ENCODE data around the gene TAS2R3. TPM values are rescaled to one million over a fixed set of nuclear protein-coding genes. Genes with fewer than 3 reads are reported as not detected.
"Not testable (repeated sequence)": the region's sequence is repeated elsewhere in the genome, so short reads cannot be mapped to it uniquely, and the experiment has no call there.

The TAS2R3 gene
- total and polyA plus RNA-seq, 2 of the 13 experiments (the other 11 are each of a cell fraction or from before 2014, with no cell fraction given) = 0.74 to 1.1 TPM

DNA sequence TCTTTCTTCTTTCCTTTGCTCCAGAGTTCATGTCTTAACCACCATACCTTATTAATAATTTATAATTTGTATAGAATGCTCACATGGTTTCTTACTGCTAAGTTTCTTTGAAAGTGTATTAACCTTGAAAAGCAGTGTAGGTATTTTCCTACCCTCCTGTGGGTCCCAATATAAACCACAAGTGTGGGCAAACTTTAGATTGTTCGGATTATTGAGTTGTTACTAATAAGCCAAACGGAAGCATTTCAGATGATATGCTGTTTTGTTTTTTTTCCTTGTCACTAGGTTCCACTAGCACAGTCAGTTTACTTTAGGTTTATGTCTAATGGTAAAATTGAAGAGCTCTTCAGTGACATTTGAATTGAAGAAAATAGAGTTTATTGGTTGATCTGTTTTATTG is 15.5 kb upstream of the TAS2R3 start:
- Histone ChIP-seq H3K27me3 (ENCODE audit: control insufficient read depth in 1 of 2, insufficient read depth in 2 of 2, low read length in 2 of 2) (no peaks in the 10 kb centered on the region), H3K9me3 (ENCODE audit: low read length) (peaks cover 33% of the 10 kb centered on the region), H4K20me1 (ENCODE audit: insufficient read depth, low read length) (no peaks in the 10 kb centered on the region), H3K4me3 (replicated peaks in 1 of 3; ENCODE audit: insufficient read depth in 1 of 3, low read depth in 2 of 3, low read length in 3 of 3) (no peak overlapping the region), H3K79me2 (ENCODE audit: insufficient read depth, low read length) (no peaks in the 10 kb centered on the region), H3K4me1 (ENCODE audit: insufficient read depth, low read length) (no peaks in the 10 kb centered on the region), H3K27ac (ENCODE audit: extremely low read length, insufficient read depth, low read length) (no peak overlapping the region), H3K36me3 (replicated peaks in 1 of 2; ENCODE audit: control insufficient read depth in 1 of 2, insufficient read depth in 2 of 2, low read length in 2 of 2) (peaks cover 22 to 80% of the 10 kb centered on the region in 2 experiments), H2AFZ (ENCODE audit: low read length) (no peak overlapping the region), H3K9ac (ENCODE audit: insufficient read depth, low read depth, low read length) (no peak overlapping the region), H3K4me2 (ENCODE audit: low read depth, low read length) (no peak overlapping the region)
- CTCF ChIA-PET (ENCODE audit: low intra/inter-chr PET ratio, low total read pairs) = no interaction called here
- DNase-seq (ENCODE audit: low spot score) = no peak
- intact Hi-C loops (cut with micrococcal nuclease; ENCODE audit: unreplicated experiment) (no loop called here), in situ Hi-C loops (cut with HindIII; ENCODE audit: extremely low pct_ligation_motif_present, low pct_unique_long_range_greater_than_20kb) (no loop called here)
- ATAC-seq = no peak
- no peak for FAIRE-seq
- no TSS peak for BruUV-seq (replicated peaks)
- POLR2A ChIA-PET = interaction anchor here (0.7 kb wide), 1 partner anchor 10 kb away, joined by 4 read pairs; the partner anchor contains the start of gene SSBP1
- TF ChIP-seq, protein P1, sequence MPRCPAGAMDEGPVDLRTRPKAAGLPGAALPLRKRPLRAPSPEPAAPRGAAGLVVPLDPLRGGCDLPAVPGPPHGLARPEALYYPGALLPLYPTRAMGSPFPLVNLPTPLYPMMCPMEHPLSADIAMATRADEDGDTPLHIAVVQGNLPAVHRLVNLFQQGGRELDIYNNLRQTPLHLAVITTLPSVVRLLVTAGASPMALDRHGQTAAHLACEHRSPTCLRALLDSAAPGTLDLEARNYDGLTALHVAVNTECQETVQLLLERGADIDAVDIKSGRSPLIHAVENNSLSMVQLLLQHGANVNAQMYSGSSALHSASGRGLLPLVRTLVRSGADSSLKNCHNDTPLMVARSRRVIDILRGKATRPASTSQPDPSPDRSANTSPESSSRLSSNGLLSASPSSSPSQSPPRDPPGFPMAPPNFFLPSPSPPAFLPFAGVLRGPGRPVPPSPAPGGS (CRISPR knock-in tag; IDR thresholded peaks at IDR 0.05) = no peak
- TF ChIP-seq ZNF441 (CRISPR knock-in tag; IDR thresholded peaks at IDR 0.05; ENCODE audit: borderline replicate concordance) (no peak), CBX2 (IDR thresholded peaks at IDR 0.05; ENCODE audit: low read depth, low read length) (no peak), CBX2 (CRISPR knock-in tag; IDR thresholded peaks at IDR 0.05; ENCODE audit: low read depth) (no peak)
- WGBS (ENCODE audit: low lambda C conversion rate) = 97% methylated on average over 2 of the region's 2 CpGs

DNA sequence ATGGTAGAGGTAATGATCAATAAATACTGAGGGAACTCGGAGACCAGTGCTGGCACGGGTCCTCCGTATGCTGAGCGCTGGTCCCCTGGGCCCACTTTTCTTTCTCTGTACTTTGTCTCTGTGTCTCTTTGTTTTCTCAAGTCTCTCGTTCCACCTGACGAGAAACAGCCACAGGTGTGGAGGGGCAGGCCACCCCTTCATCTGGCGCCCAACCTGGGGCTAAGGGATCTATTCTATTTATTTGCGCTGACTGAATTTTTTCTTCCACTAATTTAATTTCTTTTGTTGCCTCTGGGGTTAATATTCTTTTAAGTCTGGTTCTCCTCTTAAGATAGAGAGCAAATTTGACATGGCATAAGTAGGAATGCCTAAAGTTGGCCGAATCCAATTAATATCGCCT is 12.0 kb upstream of the TAS2R3 start:
- H3K27ac ChIP-seq (ENCODE audit: extremely low read length, insufficient read depth, low read length); H3K27me3 ChIP-seq (ENCODE audit: control insufficient read depth in 1 of 2, insufficient read depth in 2 of 2, low read length in 2 of 2); CTCF ChIA-PET (ENCODE audit: low intra/inter-chr PET ratio, low total read pairs); in situ Hi-C loops (cut with HindIII; ENCODE audit: extremely low pct_ligation_motif_present, low pct_unique_long_range_greater_than_20kb); intact Hi-C loops (cut with micrococcal nuclease; ENCODE audit: unreplicated experiment); H3K79me2 ChIP-seq (ENCODE audit: insufficient read depth, low read length); DNase-seq (ENCODE audit: low spot score); H2AFZ ChIP-seq (ENCODE audit: low read length); ATAC-seq; H3K9ac ChIP-seq (ENCODE audit: insufficient read depth, low read depth, low read length); H3K4me2 ChIP-seq (ENCODE audit: low read depth, low read length); H3K4me1 ChIP-seq (ENCODE audit: insufficient read depth, low read length); H3K4me3 ChIP-seq (replicated peaks in 1 of 3; ENCODE audit: insufficient read depth in 1 of 3, low read depth in 2 of 3, low read length in 3 of 3); BruUV-seq (replicated peaks); FAIRE-seq; POLR2A ChIA-PET; H4K20me1 ChIP-seq (ENCODE audit: insufficient read depth, low read length): not testable (repeated sequence)
- peaks cover 13 to 59% of the 10 kb centered on the region in 2 experiments for H3K36me3 ChIP-seq (replicated peaks in 1 of 2; ENCODE audit: control insufficient read depth in 1 of 2, insufficient read depth in 2 of 2, low read length in 2 of 2)
- 98% methylated on average over 10 of the region's 10 CpGs for WGBS (ENCODE audit: low lambda C conversion rate)
- H3K9me3 ChIP-seq (ENCODE audit: low read length) = peaks cover 33% of the 10 kb centered on the region
- 0 out of 2 replicates have a peak, but pooled peaks have one; percentile 16 for TF ChIP-seq ZMYM2 (CRISPR knock-in tag; IDR thresholded peaks at IDR 0.05)
